ENCODE measurements around the gene C10orf71.

- TF ChIP-seq GATA3 (IDR thresholded peaks at IDR 0.05; ENCODE audit: low read depth, low read length) (no peak), GATA2 (IDR thresholded peaks at IDR 0.05; ENCODE audit: low read depth, low read length) (no peak)
Observed at GRCh38 chr10:49366460-49366859, 67.5 kb downstream of the C10orf71 start.

All from SH-SY5Y (cell line).